DMS 273 (cell line): ENCODE measurements around the gene TRPV5.
"Not testable (repeated sequence)": the region's sequence is repeated elsewhere in the genome, so short reads cannot be mapped to it uniquely, and the experiment has no call there.

Experiments used
- DNase-seq: peaks from one replicate; lab custom pipeline; 2025; ENCODE audit not compliant: unreplicated experiment; lab: John Stamatoyannopoulos, UW

Gene TRPV5

GRCh38 chr7:142933624-142934023 lies at the start of gene TRPV5:
TSS of gene TRPV5 (minus strand) at chr7:142933746. CDS start at chr7:142933459, 287 bp downstream.
- DNase-seq, result no peak

- not testable (repeated sequence) for DNase-seq
These were observed 44.9 kb upstream of the TRPV5 start for GRCh38 chr7:142978402-142978801.

GRCh38 chr7:142974626-142975025 lies 41.1 kb upstream of the TRPV5 start:
- DNase-seq, result no peak

- no peak for DNase-seq
These were observed 35.6 kb upstream of the TRPV5 start for GRCh38 chr7:142969183-142969582.

GRCh38 chr7:142968229-142968628 lies 34.7 kb upstream of the TRPV5 start:
- no peak for DNase-seq

GRCh38 chr7:142964502-142965246 lies 31.1 kb upstream of the TRPV5 start:
- no peak for DNase-seq

GRCh38 chr7:142963993-142964392 lies 30.4 kb upstream of the TRPV5 start:
- DNase-seq, result no peak

- no peak for DNase-seq
These were observed 29.4 kb upstream of the TRPV5 start for GRCh38 chr7:142962991-142963390.

GRCh38 chr7:142961973-142962926 lies 28.7 kb upstream of the TRPV5 start, which contains the start of gene KEL:
TSS of gene KEL (minus strand) at chr7:142962363. CDS start at chr7:142962206, 157 bp downstream.
- DNase-seq, result no peak

GRCh38 chr7:142961595-142961972 lies 28.0 kb upstream of the TRPV5 start:
- no peak for DNase-seq

- DNase-seq, result no peak
These were observed 27.5 kb upstream of the TRPV5 start for GRCh38 chr7:142960955-142961512.

- DNase-seq, result no peak
These were observed 25.7 kb upstream of the TRPV5 start for GRCh38 chr7:142959202-142959601.

GRCh38 chr7:142957723-142958122 lies 24.2 kb upstream of the TRPV5 start:
- no peak for DNase-seq

- DNase-seq, result no peak
These were observed 23.5 kb upstream of the TRPV5 start for GRCh38 chr7:142956951-142957623.

- no peak for DNase-seq
These were observed 21.2 kb upstream of the TRPV5 start for GRCh38 chr7:142954680-142955268.

GRCh38 chr7:142950235-142950634 lies 16.7 kb upstream of the TRPV5 start:
- no peak for DNase-seq

- no peak for DNase-seq
These were observed 15.1 kb upstream of the TRPV5 start for GRCh38 chr7:142948603-142949002.

- no peak for DNase-seq
These were observed 11.5 kb upstream of the TRPV5 start for GRCh38 chr7:142945001-142945400.

- DNase-seq, result no peak
These were observed 10.2 kb upstream of the TRPV5 start for GRCh38 chr7:142943706-142944268.

- DNase-seq, result no peak
These were observed 9.2 kb upstream of the TRPV5 start for GRCh38 chr7:142942746-142943145.
